ENCODE measurements around the gene TNFSF8. TPM values are rescaled to one million over a fixed set of nuclear protein-coding genes. Genes with fewer than 3 reads are reported as not detected.

Gene TNFSF8
- not detected in 2 replicates for total RNA-seq

GRCh38 chr9:114930056-114930812 is at the start of gene TNFSF8:
Gene TNFSF8 (minus strand): TSS chr9:114930591. CDS start chr9:114930303, 288 bp downstream.

Other genes with a start within 250 kb of the TNFSF8 start
- gene TEX48, start 248.4 kb downstream of the TNFSF8 start, total RNA-seq = not detected in 2 replicates
- 0.32 and 11.5 TPM in 2 replicates for gene TNFSF15, start 124.6 kb downstream of the TNFSF8 start, total RNA-seq
- gene TNC, start 187.6 kb upstream of the TNFSF8 start, total RNA-seq = 1.6 and 29.5 TPM in 2 replicates

Measured in bladder microvascular endothelial cell (primary cell).